Smooth muscle cell of the umbilical artery (primary cell): Measurements from ENCODE around the gene COMTD1. TPM values are rescaled to one million over a fixed set of nuclear protein-coding genes. Genes with fewer than 3 reads are reported as not detected.

Experiments used
- total RNA-seq: library from RNA; depleted of rRNA; stranded (reverse); fragments of >200 nt; gene quantifications from 2 replicates; pipeline ENCODE4 v1.2.3, GENCODE V29; 2014

COMTD1 gene
- total RNA-seq = 1.5 and 2.7 TPM in 2 replicates

DNA sequence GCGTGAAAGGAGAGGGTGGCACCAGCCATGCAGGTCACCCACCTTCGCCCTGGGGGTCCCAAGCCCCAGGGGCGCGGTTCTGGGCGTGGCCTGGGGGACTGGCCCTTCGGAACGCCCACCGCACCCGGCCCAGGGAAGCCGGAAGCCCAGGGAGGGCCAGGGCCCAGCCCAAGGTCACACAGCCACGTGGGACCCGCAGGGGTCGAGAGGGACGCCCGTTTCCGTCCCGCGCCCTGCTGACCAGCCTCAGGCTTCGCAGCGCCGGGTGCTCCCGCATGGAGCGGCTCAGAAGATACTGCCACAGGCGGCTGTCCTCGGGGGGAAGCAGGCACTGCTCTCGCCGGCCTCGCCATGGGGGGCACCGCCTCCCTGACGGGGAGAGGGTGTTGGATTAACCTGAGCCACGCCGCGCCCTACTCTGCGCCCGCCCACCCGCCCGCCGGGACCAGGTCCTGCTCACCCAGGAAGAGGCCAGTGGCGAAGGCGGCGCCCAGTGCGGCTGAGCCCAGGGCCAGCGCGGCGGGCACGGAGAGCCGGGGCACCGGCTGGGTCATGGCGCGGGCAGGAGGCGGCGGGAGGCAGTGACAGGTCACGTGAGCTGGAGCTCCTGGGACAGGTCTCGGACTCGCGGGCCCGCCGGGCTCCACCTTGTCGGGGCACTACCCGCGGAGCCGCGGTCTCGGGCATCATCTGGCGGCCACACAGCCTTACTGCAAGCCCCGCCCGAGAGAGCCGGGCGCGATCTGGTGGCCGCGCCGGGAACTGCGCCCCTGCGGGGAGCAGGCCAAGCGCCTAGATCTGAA lies at the start of gene COMTD1:
Gene COMTD1, minus strand, starts transcription at position 583 of the 803 bp plus-strand sequence. Its CDS starts 29 bp downstream, at position 554.

DNA sequence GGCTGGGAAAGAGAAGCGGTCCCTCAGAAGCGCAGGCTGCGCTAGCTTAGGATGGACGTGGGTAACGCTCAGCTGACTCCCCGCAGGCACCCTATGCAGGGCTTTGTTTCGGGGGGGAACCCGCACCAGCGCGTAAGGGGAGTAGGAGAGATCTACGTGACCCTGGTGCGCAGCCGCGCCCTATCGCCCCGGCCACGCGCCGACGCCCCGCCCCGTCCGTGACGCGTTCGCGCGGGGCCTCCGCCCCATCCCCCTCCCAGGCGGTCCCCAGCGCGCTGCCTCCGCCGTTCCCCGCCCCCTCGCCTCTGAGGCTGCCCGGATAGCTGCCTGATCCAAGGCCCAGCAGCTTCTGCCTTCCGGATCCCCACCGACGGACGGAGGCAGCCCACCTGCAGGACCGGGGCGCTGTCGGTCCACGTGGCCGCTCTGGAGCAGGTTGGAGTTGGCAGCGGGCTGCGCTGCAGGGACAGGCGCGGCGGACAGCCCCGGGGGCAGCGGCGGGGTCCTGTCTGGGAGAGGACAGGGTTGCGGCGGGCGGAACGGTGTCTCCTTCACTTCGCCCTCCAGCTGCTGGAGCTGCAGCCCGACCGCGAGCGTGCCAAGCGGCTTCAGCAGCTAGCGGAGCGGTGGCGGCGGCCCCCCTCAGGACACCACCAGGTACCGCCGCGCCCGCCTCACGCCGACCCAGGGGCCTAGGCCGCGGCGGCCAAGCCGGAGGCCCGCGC lies 25.3 kb downstream of the COMTD1 start, which contains the start of gene VDAC2:
Gene VDAC2, plus strand, starts transcription at position 515 of the 725 bp plus-strand sequence. CDS start 363 bp downstream, outside the sequence.

Other genes starting within 250 kb of the COMTD1 start
- 49.0 and 49.2 TPM in 2 replicates for gene SAMD8, start 124.3 kb downstream of the COMTD1 start, total RNA-seq
- gene VDAC2, start 25.2 kb downstream of the COMTD1 start, total RNA-seq = 165 and 199 TPM in 2 replicates
- gene ZNF503, start 165.8 kb upstream of the COMTD1 start, total RNA-seq = 6.7 and 7.7 TPM in 2 replicates
- 0.30 and 0.92 TPM in 2 replicates for gene LRMDA, start 195.7 kb upstream of the COMTD1 start, total RNA-seq